ENCODE measurements around the gene BRINP3. TPM values are rescaled to one million over a fixed set of nuclear protein-coding genes. Genes with fewer than 3 reads are reported as not detected.
"Not testable (repeated sequence)": the region's sequence is repeated elsewhere in the genome, so short reads cannot be mapped to it uniquely, and the experiment has no call there.

BRINP3 gene
- total RNA-seq, 2 donors from 2014 or later = 3.0 to 17.0 TPM

- Histone ChIP-seq H3K9me3 (no peaks in the 10 kb centered on the region), H3K27me3 (replicated peaks; ENCODE audit: insufficient read depth) (no peaks in the 10 kb centered on the region), H3K4me1 (replicated peaks) (no peaks in the 10 kb centered on the region), H3K27ac (no peak overlapping the region), H3K36me3 (no peaks in the 10 kb centered on the region), H3K4me3 (no peak overlapping the region)
- TF ChIP-seq POLR2A (IDR thresholded peaks at IDR 0.05) = no peak
- no peak for DNase-seq (ENCODE audit: low spot score)
- 76% methylated on average over 1 of the region's 1 CpG for WGBS
- intact Hi-C loops (cut with DNase I) = no loop called here
Observed at GRCh38 chr1:190129366-190129765, 348.3 kb downstream of the BRINP3 start.

GRCh38 chr1:190126728-190127127 lies 350.9 kb downstream of the BRINP3 start:
- intact Hi-C loops (cut with DNase I) = no loop called here
- Histone ChIP-seq H3K4me1 (replicated peaks) (no peaks in the 10 kb centered on the region), H3K27me3 (replicated peaks; ENCODE audit: insufficient read depth) (no peaks in the 10 kb centered on the region), H3K9me3 (no peaks in the 10 kb centered on the region), H3K27ac (no peak overlapping the region), H3K36me3 (no peaks in the 10 kb centered on the region), H3K4me3 (no peak overlapping the region)
- 69% methylated on average over 2 of the region's 2 CpGs for WGBS
- TF ChIP-seq POLR2AphosphoS5 (IDR thresholded peaks at IDR 0.05) = no peak
- no peak for TF ChIP-seq POLR2A (IDR thresholded peaks at IDR 0.05)
- TF ChIP-seq CTCF (IDR thresholded peaks at IDR 0.05) = no peak
- no peak for DNase-seq (ENCODE audit: low spot score)

- WGBS = 47% methylated on average over 3 of the region's 3 CpGs
- Histone ChIP-seq H3K4me3 (no peak overlapping the region), H3K27me3 (replicated peaks; ENCODE audit: insufficient read depth) (no peaks in the 10 kb centered on the region), H3K9me3 (no peaks in the 10 kb centered on the region), H3K4me1 (replicated peaks) (no peaks in the 10 kb centered on the region), H3K27ac (no peak overlapping the region), H3K36me3 (no peaks in the 10 kb centered on the region)
- intact Hi-C loops (cut with DNase I) = no loop called here
- no peak for DNase-seq (ENCODE audit: low spot score)
- TF ChIP-seq POLR2A (IDR thresholded peaks at IDR 0.05) = no peak
- no peak for TF ChIP-seq CTCF (IDR thresholded peaks at IDR 0.05)
- TF ChIP-seq POLR2AphosphoS5 (IDR thresholded peaks at IDR 0.05) = no peak
Observed at GRCh38 chr1:190124068-190124467, 353.6 kb downstream of the BRINP3 start.

- H3K27me3 ChIP-seq (replicated peaks; ENCODE audit: insufficient read depth); H3K4me1 ChIP-seq (replicated peaks); H3K4me3 ChIP-seq; H3K36me3 ChIP-seq; DNase-seq (ENCODE audit: low spot score); H3K27ac ChIP-seq; intact Hi-C loops (cut with DNase I); H3K9me3 ChIP-seq: not testable (repeated sequence)
- 92% methylated on average over 11 of the region's 11 CpGs for WGBS
Observed at GRCh38 chr1:190120564-190120963, 357.1 kb downstream of the BRINP3 start.

DNA sequence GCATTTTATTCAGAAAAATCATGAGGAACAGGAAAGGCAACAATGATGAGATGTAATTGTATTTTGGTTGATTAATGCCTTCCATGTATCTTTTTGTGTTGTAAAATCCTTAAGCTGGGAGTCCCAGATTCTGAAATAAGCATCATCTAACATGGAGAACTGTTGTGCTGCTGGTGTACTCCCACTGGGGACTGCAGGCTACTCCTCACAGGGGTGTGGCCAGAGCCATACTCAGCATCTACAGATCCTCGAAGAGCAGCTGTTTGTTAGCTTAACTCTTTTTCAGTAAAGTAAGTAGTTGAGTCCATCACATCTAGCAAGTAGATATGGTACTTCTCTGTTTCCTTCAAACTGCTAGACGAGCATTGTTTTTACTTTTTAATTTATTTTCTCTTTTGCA lies 358.0 kb downstream of the BRINP3 start:
- 64% methylated on average over 2 of the region's 2 CpGs for WGBS

More for the DNA sequence above, 358.0 kb downstream of the BRINP3 start:
- no peak for DNase-seq (ENCODE audit: low spot score)
- intact Hi-C loops (cut with DNase I) = no loop called here
- H3K27me3 ChIP-seq (replicated peaks; ENCODE audit: insufficient read depth) = no peaks in the 10 kb centered on the region
- no peaks in the 10 kb centered on the region for H3K4me1 ChIP-seq (replicated peaks)
- no peaks in the 10 kb centered on the region for H3K36me3 ChIP-seq
- H3K27ac ChIP-seq = no peak overlapping the region
- no peak overlapping the region for H3K4me3 ChIP-seq
- H3K9me3 ChIP-seq = no peaks in the 10 kb centered on the region
- TF ChIP-seq POLR2AphosphoS5 (IDR thresholded peaks at IDR 0.05) (no peak), CTCF (IDR thresholded peaks at IDR 0.05) (no peak), POLR2A (IDR thresholded peaks at IDR 0.05) (no peak)
